Liver (tissue), 3 donors: ENCODE results near the gene LPP.

ENCODE experiments used
- EGR1 ChIP-seq, 2 donors: IDR thresholded peaks; 2 replicates each; pipeline ENCODE4 v1.6.1; 2016 to 2018; ENCODE audit warnings: antibody characterized with exemption in 2 of 2, low read depth in 2 of 2
- GABPA ChIP-seq, 2 donors: IDR thresholded peaks in 1 of 2; conservative IDR thresholded peaks in 1 of 2; 2 replicates each; pipeline ENCODE4 v1.6.1; 2016; ENCODE audit warnings: antibody characterized with exemption in 2 of 2, mild to moderate bottlenecking in 1 of 2, moderate library complexity in 1 of 2
- HNF4A ChIP-seq, 2 donors: conservative IDR thresholded peaks; 2 replicates each; pipeline ENCODE4 v1.6.1; 2016; ENCODE audit warnings: antibody characterized with exemption in 2 of 2, mild to moderate bottlenecking in 2 of 2
- HNF4G ChIP-seq: IDR thresholded peaks from 2 replicates; pipeline ENCODE4 v1.6.1; 2016; ENCODE audit warnings: antibody characterized with exemption
- JUND ChIP-seq, 2 donors: IDR thresholded peaks; 2 replicates each; pipeline ENCODE4 v1.6.1; 2016; ENCODE audit warnings: antibody characterized with exemption in 2 of 2
- NR2F2 ChIP-seq: IDR thresholded peaks from 2 replicates; pipeline ENCODE4 v1.6.1; 2016; ENCODE audit warnings: antibody characterized with exemption
- RAD21 ChIP-seq, 2 donors: IDR thresholded peaks; 2 replicates each; pipeline ENCODE4 v1.6.1; 2016; ENCODE audit warnings: antibody characterized with exemption in 2 of 2, mild to moderate bottlenecking in 2 of 2
- YY1 ChIP-seq: IDR thresholded peaks from 2 replicates; pipeline ENCODE4 v1.6.1; 2016; ENCODE audit warnings: antibody characterized with exemption, mild to moderate bottlenecking
- TF ChIP-seq, protein P1 (sequence below): fragments of 150-350 bp; IDR thresholded peaks from 2 replicates; pipeline ENCODE4 v1.5.1; 2017; ENCODE audit warnings: improper control_type of control experiment, low read depth, low read length; ENCODE audit not compliant: missing input control
- TF ChIP-seq, protein P2 (sequence below): IDR thresholded peaks from 2 replicates; pipeline ENCODE4 v1.6.1; 2016; ENCODE audit warnings: antibody characterized with exemption
- TF ChIP-seq, protein P3 (sequence below): IDR thresholded peaks from 2 replicates; pipeline ENCODE4 v1.6.1; 2016; ENCODE audit warnings: antibody characterized with exemption
- TF ChIP-seq, protein P4 (sequence below): IDR thresholded peaks from 2 replicates; pipeline ENCODE4 v1.6.1; 2016; ENCODE audit warnings: antibody characterized with exemption, mild to moderate bottlenecking
- donor health status: healthy.
- donor health status: healthy.

DNA sequence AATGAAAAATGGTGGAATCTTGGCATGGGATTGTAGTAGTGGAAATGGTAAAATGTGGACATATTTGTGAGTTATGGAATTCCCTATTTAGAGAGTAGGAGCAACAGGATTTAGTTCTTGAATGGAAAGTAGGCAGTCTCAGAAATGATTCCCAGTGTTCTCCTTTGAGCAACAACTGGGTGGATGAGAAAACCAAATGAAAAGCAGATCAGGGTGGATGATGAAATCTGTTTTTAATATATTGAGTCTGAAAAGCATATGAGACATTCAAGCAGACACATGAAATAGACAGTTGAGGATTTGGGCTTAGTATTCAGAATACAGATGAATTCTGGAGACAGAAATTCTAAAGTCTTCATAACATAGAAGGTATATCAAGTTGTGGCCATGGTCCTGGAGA lies 451.3 kb downstream of the LPP start:
- TF ChIP-seq, protein P1, sequence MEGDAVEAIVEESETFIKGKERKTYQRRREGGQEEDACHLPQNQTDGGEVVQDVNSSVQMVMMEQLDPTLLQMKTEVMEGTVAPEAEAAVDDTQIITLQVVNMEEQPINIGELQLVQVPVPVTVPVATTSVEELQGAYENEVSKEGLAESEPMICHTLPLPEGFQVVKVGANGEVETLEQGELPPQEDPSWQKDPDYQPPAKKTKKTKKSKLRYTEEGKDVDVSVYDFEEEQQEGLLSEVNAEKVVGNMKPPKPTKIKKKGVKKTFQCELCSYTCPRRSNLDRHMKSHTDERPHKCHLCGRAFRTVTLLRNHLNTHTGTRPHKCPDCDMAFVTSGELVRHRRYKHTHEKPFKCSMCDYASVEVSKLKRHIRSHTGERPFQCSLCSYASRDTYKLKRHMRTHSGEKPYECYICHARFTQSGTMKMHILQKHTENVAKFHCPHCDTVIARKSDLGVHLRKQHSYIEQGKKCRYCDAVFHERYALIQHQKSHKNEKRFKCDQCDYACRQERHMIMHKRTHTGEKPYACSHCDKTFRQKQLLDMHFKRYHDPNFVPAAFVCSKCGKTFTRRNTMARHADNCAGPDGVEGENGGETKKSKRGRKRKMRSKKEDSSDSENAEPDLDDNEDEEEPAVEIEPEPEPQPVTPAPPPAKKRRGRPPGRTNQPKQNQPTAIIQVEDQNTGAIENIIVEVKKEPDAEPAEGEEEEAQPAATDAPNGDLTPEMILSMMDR, result no peak
- TF ChIP-seq RAD21 (IDR thresholded peaks at IDR 0.05) (no peak), JUND (IDR thresholded peaks at IDR 0.05) (no peak), HNF4A (conservative IDR thresholded peaks at IDR 0.05) (no peak), YY1 (no peak), EGR1 (IDR thresholded peaks at IDR 0.05; ENCODE audit: low read depth in 2 of 2) (no peak), GABPA (IDR thresholded peaks at IDR 0.05 in 1 of 2, conservative IDR thresholded peaks at IDR 0.05 in 1 of 2) (no peak), HNF4G (no peak), NR2F2 (no peak)
- TF ChIP-seq, protein P2, sequence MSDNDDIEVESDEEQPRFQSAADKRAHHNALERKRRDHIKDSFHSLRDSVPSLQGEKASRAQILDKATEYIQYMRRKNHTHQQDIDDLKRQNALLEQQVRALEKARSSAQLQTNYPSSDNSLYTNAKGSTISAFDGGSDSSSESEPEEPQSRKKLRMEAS, result no peak
- TF ChIP-seq, protein P3, sequence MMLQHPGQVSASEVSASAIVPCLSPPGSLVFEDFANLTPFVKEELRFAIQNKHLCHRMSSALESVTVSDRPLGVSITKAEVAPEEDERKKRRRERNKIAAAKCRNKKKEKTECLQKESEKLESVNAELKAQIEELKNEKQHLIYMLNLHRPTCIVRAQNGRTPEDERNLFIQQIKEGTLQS, result no peak
- TF ChIP-seq, protein P4, sequence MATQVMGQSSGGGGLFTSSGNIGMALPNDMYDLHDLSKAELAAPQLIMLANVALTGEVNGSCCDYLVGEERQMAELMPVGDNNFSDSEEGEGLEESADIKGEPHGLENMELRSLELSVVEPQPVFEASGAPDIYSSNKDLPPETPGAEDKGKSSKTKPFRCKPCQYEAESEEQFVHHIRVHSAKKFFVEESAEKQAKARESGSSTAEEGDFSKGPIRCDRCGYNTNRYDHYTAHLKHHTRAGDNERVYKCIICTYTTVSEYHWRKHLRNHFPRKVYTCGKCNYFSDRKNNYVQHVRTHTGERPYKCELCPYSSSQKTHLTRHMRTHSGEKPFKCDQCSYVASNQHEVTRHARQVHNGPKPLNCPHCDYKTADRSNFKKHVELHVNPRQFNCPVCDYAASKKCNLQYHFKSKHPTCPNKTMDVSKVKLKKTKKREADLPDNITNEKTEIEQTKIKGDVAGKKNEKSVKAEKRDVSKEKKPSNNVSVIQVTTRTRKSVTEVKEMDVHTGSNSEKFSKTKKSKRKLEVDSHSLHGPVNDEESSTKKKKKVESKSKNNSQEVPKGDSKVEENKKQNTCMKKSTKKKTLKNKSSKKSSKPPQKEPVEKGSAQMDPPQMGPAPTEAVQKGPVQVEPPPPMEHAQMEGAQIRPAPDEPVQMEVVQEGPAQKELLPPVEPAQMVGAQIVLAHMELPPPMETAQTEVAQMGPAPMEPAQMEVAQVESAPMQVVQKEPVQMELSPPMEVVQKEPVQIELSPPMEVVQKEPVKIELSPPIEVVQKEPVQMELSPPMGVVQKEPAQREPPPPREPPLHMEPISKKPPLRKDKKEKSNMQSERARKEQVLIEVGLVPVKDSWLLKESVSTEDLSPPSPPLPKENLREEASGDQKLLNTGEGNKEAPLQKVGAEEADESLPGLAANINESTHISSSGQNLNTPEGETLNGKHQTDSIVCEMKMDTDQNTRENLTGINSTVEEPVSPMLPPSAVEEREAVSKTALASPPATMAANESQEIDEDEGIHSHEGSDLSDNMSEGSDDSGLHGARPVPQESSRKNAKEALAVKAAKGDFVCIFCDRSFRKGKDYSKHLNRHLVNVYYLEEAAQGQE, result no peak
